Endothelial cell of umbilical vein (primary cell): ENCODE data around the gene UFD1. TPM values are rescaled to one million over a fixed set of nuclear protein-coding genes. Genes with fewer than 3 reads are reported as not detected.

Experiments used
- BruUV-seq: library from RNA; stranded (reverse); fragments of 400-500 nt; replicated peaks from 2 replicates; lab custom pipeline; 2021; lab: Mats Ljungman, UMichigan
- CTCF ChIA-PET: fragments of 300-600, 350-600 bp; sonication (Branson Sonifier 250); formaldehyde crosslinking; loops from one replicate; lab custom pipeline; 2021; ENCODE audit warnings: antibody characterized with exemption, inconsistent platforms; lab: Charles Lee
- POLR2A ChIA-PET: fragments of 300-600, 350-600 bp; sonication (Branson Sonifier 250); formaldehyde crosslinking; loops from one replicate; lab custom pipeline; 2021; ENCODE audit warnings: antibody characterized with exemption, inconsistent platforms; lab: Charles Lee
- DNase-seq: peaks from one replicate; pipeline ENCODE4 v3.0.0-alpha.2; 2011; ENCODE audit warnings: low read depth, low spot score
- FAIRE-seq: peaks from 2 replicates; lab custom pipeline; 2011; peaks lifted over from hg19 to GRCh38; lab: Jason Lieb, UNC
- H2AFZ ChIP-seq: 2 replicates; pipeline ENCODE4 v1.6.0; 2012; ENCODE audit warnings: low read depth, low read length, control low read depth, inconsistent platforms
- H3K27ac ChIP-seq: 2 replicates; pipeline ENCODE4 v1.5.1; 2011; ENCODE audit warnings: low read depth, mild to moderate bottlenecking, control low read depth, low read length, moderate library complexity; ENCODE audit not compliant: insufficient read depth
- H3K27me3 ChIP-seq, 2 experiments: 2 replicates each; pipeline versions ENCODE4 v1.6.0 to v1.6.1; 2011; ENCODE audit warnings: low read length in 2 of 2, mixed read lengths in 1 of 2; ENCODE audit not compliant: control insufficient read depth in 2 of 2, insufficient read depth in 2 of 2
- H3K36me3 ChIP-seq, 2 experiments: 2 replicates in 1 of 2; 3 replicates in 1 of 2; pipeline ENCODE4 v1.5.1; 2011; ENCODE audit warnings: low read length in 2 of 2, mild to moderate bottlenecking in 1 of 2, moderate library complexity in 1 of 2; ENCODE audit not compliant: control insufficient read depth in 2 of 2, insufficient read depth in 2 of 2; ENCODE audit errors: extremely low read depth in 1 of 2
- H3K4me1 ChIP-seq: 3 replicates; pipeline ENCODE4 v1.5.1; 2011; ENCODE audit warnings: mild to moderate bottlenecking, low read length; ENCODE audit not compliant: control insufficient read depth, insufficient read depth; ENCODE audit errors: extremely low read depth
- H3K4me2 ChIP-seq: 2 replicates; pipeline ENCODE4 v1.6.1; 2011; ENCODE audit warnings: low read length, control low read depth, mixed read lengths; ENCODE audit not compliant: insufficient read depth
- H3K4me3 ChIP-seq, 3 experiments: fragments of 200-600 bp in 1 of 3; sonication (generic), shearing (Covaris generic) in 1 of 3; replicated peaks in 1 of 3; 2 replicates each; pipeline ENCODE4 v1.5.1; 2011 to 2016; ENCODE audit warnings: control low read depth in 3 of 3, low read length in 3 of 3, mild to moderate bottlenecking in 2 of 3, inconsistent platforms in 1 of 3, low read depth in 1 of 3, moderate library complexity in 1 of 3; ENCODE audit not compliant: insufficient read depth in 1 of 3
- H3K79me2 ChIP-seq: 2 replicates; pipeline ENCODE4 v1.6.0; 2012; ENCODE audit warnings: low read length, inconsistent platforms; ENCODE audit not compliant: control insufficient read depth, insufficient read depth
- H3K9ac ChIP-seq: replicated peaks from 2 replicates; pipeline ENCODE3; 2011; ENCODE audit warnings: low read length, control low read depth; ENCODE audit not compliant: insufficient read depth; ENCODE audit errors: extremely low read depth
- H3K9me1 ChIP-seq: replicated peaks from 3 replicates; pipeline ENCODE4 v1.6.0; 2011; ENCODE audit warnings: mild to moderate bottlenecking, low read length; ENCODE audit not compliant: control insufficient read depth, insufficient read depth; ENCODE audit errors: extremely low read depth
- H3K9me3 ChIP-seq: replicated peaks from 2 replicates; pipeline ENCODE4 v1.5.1; 2012; ENCODE audit warnings: low read length, inconsistent platforms; ENCODE audit not compliant: control insufficient read depth, insufficient read depth
- H4K20me1 ChIP-seq: replicated peaks from 2 replicates; pipeline ENCODE3; 2011; ENCODE audit warnings: mild to moderate bottlenecking, low read length; ENCODE audit not compliant: control insufficient read depth, insufficient read depth; ENCODE audit errors: extremely low read depth
- EZH2 ChIP-seq: IDR thresholded peaks from 2 replicates; pipeline ENCODE4 v1.6.1; 2012; ENCODE audit warnings: borderline replicate concordance, low read depth, mild to moderate bottlenecking, moderate library complexity, low read length, inconsistent platforms; ENCODE audit not compliant: severe bottlenecking
- FOS ChIP-seq: IDR thresholded peaks from 2 replicates; pipeline ENCODE4 v1.6.1; 2011; ENCODE audit warnings: mild to moderate bottlenecking, low read length, moderate library complexity, borderline replicate concordance; ENCODE audit not compliant: insufficient read depth
- GATA2 ChIP-seq: IDR thresholded peaks from 2 replicates; pipeline ENCODE4 v1.7.0; 2011; ENCODE audit warnings: low read depth, mild to moderate bottlenecking, moderate library complexity, mixed read lengths, low read length; ENCODE audit not compliant: insufficient read length, insufficient read depth
- JUN ChIP-seq: IDR thresholded peaks from 2 replicates; pipeline ENCODE4 v1.6.1; 2011; ENCODE audit warnings: borderline replicate concordance, low read depth; ENCODE audit not compliant: insufficient read length, insufficient read depth
- MYC ChIP-seq: IDR thresholded peaks from one replicate; pipeline ENCODE4 v1.6.1; 2011; ENCODE audit warnings: mild to moderate bottlenecking, low read depth, low read length
- POLR2A ChIP-seq: IDR thresholded peaks from 2 replicates; pipeline ENCODE4 v1.6.1; 2012; ENCODE audit warnings: low read depth, mild to moderate bottlenecking, control low read depth, low read length
- POLR2AphosphoS5 ChIP-seq: IDR thresholded peaks from 2 replicates; pipeline ENCODE4 v1.6.1; 2012; ENCODE audit warnings: low read depth, mild to moderate bottlenecking, control low read depth, low read length, moderate library complexity; ENCODE audit not compliant: insufficient read depth
- dilution Hi-C: fragments of 300-500 bp; cut with MboI; formaldehyde crosslinking; loops from one replicate; pipeline ENCODE4 v1.15.0; 2019; ENCODE audit warnings: low sequenced_read_pairs; ENCODE audit not compliant: extremely low pct_ligation_motif_present
- intact Hi-C: fragments of 100-400 bp; cut with micrococcal nuclease; formaldehyde crosslinking; loops from one replicate; pipeline ENCODE4 v1.10.0; 2022
- polyA plus RNA-seq, 4 experiments: library from polyadenylated mRNA; depleted of rRNA in 3 of 4; stranded (reverse) in 3 of 4; unstranded in 1 of 4; fragments of >200 nt; gene quantifications; 2 replicates each; pipeline versions ENCODE4 v1.2.1 to v1.2.3, GENCODE V29; 2011 to 2012; ENCODE audit warnings: missing spikeins in 1 of 4
- total RNA-seq: library from RNA; stranded (reverse); gene quantifications from 2 replicates; pipeline ENCODE4 v1.2.3, GENCODE V29; 2021
- TF ChIP-seq, protein P1 (sequence below): IDR thresholded peaks from 2 replicates; pipeline ENCODE4 v1.6.1; 2011; ENCODE audit not compliant: insufficient read depth, insufficient read length
- TF ChIP-seq, protein P2 (sequence below), 2 donors: IDR thresholded peaks; 1 replicate in 1 of 2; 2 replicates in 1 of 2; pipeline ENCODE4 v1.5.1; 2011; ENCODE audit warnings: low read length in 2 of 2, mild to moderate bottlenecking in 2 of 2, moderate library complexity in 2 of 2, control low read depth in 1 of 2, inconsistent platforms in 1 of 2, low read depth in 1 of 2; ENCODE audit not compliant: insufficient read depth in 1 of 2; ENCODE audit errors: extremely low read depth in 1 of 2

UFD1 gene
- total and polyA plus RNA-seq, 2 donors (not counting 3 experiments of a cell fraction or from before 2014, with no cell fraction given): 127 to 228 TPM

DNA sequence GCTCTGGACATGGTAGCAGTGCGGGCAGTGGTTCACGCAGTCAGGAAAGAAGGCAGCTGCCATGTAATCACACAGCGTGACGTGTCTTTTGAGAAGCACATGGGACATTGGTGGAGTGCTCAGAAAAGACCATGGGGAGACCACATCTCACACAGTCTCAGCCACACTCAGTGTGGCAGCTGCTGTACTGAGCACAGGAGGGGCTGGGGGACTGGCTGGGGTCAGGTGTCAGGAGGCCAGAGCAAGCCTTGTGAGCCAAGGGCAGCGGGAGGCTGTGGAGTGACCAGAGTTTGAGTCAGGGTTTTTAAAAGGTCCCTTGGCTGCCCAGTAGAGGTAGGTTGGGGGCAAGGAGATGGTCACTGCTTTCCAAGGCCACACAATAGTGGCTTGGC is 26.7 kb upstream of the UFD1 start:
- Histone ChIP-seq H3K79me2 (no peaks in the 10 kb centered on the region), H4K20me1 (no peaks in the 10 kb centered on the region), H3K4me3 (no peak overlapping the region), H3K9me3 (no peaks in the 10 kb centered on the region), H2AFZ (no peak overlapping the region), H3K27ac (no peak overlapping the region), H3K27me3 (no peaks in the 10 kb centered on the region), H3K9me1 (no peaks in the 10 kb centered on the region), H3K4me2 (no peak overlapping the region), H3K4me1 (no peaks in the 10 kb centered on the region), H3K9ac (no peak overlapping the region), H3K36me3 (no peaks in the 10 kb centered on the region)
- ChIA-PET CTCF (interaction anchor here (1.9 kb wide), 1 partner anchor 10 kb away, joined by 6 read pairs; no protein-coding TSS in a partner anchor), POLR2A (no interaction called here)
- TF ChIP-seq FOS (no peak), POLR2AphosphoS5 (no peak), JUN (no peak), MYC (no peak), GATA2 (no peak), EZH2 (no peak), POLR2A (no peak)
- TF ChIP-seq, protein P1, sequence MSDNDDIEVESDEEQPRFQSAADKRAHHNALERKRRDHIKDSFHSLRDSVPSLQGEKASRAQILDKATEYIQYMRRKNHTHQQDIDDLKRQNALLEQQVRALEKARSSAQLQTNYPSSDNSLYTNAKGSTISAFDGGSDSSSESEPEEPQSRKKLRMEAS: no peak
- TF ChIP-seq, protein P2, sequence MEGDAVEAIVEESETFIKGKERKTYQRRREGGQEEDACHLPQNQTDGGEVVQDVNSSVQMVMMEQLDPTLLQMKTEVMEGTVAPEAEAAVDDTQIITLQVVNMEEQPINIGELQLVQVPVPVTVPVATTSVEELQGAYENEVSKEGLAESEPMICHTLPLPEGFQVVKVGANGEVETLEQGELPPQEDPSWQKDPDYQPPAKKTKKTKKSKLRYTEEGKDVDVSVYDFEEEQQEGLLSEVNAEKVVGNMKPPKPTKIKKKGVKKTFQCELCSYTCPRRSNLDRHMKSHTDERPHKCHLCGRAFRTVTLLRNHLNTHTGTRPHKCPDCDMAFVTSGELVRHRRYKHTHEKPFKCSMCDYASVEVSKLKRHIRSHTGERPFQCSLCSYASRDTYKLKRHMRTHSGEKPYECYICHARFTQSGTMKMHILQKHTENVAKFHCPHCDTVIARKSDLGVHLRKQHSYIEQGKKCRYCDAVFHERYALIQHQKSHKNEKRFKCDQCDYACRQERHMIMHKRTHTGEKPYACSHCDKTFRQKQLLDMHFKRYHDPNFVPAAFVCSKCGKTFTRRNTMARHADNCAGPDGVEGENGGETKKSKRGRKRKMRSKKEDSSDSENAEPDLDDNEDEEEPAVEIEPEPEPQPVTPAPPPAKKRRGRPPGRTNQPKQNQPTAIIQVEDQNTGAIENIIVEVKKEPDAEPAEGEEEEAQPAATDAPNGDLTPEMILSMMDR (IDR thresholded peaks at IDR 0.05; ENCODE audit: extremely low read depth in 1 of 2, insufficient read depth in 1 of 2, low read depth in 1 of 2, low read length in 2 of 2): no peak
- DNase-seq (no peak), FAIRE-seq (no peak)
- dilution Hi-C loops: no loop called here
- intact Hi-C loops: no loop called here
- BruUV-seq: no TSS peak
